Trophoblast cell (in vitro differentiated cells and primary cell): ENCODE data around the gene B3GLCT.

Source experiments
- DNase-seq, 2 donors: peaks; one replicate each; pipeline ENCODE4 v3.0.0-alpha.2; 2016
- H2AFZ ChIP-seq: 2 replicates; pipeline ENCODE4 v1.6.1; 2013; ENCODE audit warnings: low read length, moderate library complexity, mild to moderate bottlenecking; ENCODE audit not compliant: insufficient read depth, poor library complexity
- H2AK5ac ChIP-seq: 2 replicates; pipeline ENCODE4 v1.6.1; 2013; ENCODE audit warnings: mild to moderate bottlenecking, low read length
- H2BK120ac ChIP-seq: 2 replicates; pipeline ENCODE4 v1.6.1; 2013; ENCODE audit warnings: low read length, mild to moderate bottlenecking, moderate library complexity; ENCODE audit not compliant: insufficient read depth, poor library complexity
- H2BK12ac ChIP-seq: 2 replicates; pipeline ENCODE4 v1.6.1; 2013; ENCODE audit warnings: mild to moderate bottlenecking, low read length, moderate library complexity
- H2BK5ac ChIP-seq: 2 replicates; pipeline ENCODE4 v1.6.1; 2013; ENCODE audit warnings: low read length, low read depth, moderate library complexity, mild to moderate bottlenecking; ENCODE audit not compliant: poor library complexity
- H3K14ac ChIP-seq: 2 replicates; pipeline ENCODE4 v1.6.1; 2013; ENCODE audit warnings: mild to moderate bottlenecking, low read length
- H3K18ac ChIP-seq: 2 replicates; pipeline ENCODE4 v1.6.1; 2013; ENCODE audit warnings: mild to moderate bottlenecking, low read length
- H3K23ac ChIP-seq: 2 replicates; pipeline ENCODE4 v1.6.1; 2013; ENCODE audit warnings: low read length
- H3K27ac ChIP-seq: 2 replicates; pipeline ENCODE4 v1.5.1; 2013; ENCODE audit warnings: low read depth, mild to moderate bottlenecking, inconsistent platforms, low read length, moderate library complexity
- H3K27me3 ChIP-seq: 2 replicates; pipeline ENCODE4 v1.6.1; 2013; ENCODE audit warnings: inconsistent platforms, mild to moderate bottlenecking, low read length, moderate library complexity; ENCODE audit not compliant: insufficient read depth
- H3K36me3 ChIP-seq, 2 experiments: 1 replicate in 1 of 2; 2 replicates in 1 of 2; pipeline ENCODE4 v1.6.1; 2013; ENCODE audit warnings: low read length in 2 of 2, mild to moderate bottlenecking in 2 of 2, moderate library complexity in 1 of 2; ENCODE audit not compliant: insufficient read depth in 2 of 2, control insufficient read depth in 1 of 2
- H3K4ac ChIP-seq: 2 replicates; pipeline ENCODE4 v1.6.1; 2013; ENCODE audit warnings: low read depth, mild to moderate bottlenecking, low read length, moderate library complexity
- H3K4me1 ChIP-seq, 2 experiments: 1 replicate in 1 of 2; 2 replicates in 1 of 2; pipeline ENCODE4 v1.6.1; 2013; ENCODE audit warnings: low read length in 2 of 2, mild to moderate bottlenecking in 2 of 2, moderate library complexity in 1 of 2; ENCODE audit not compliant: insufficient read depth in 2 of 2, control insufficient read depth in 1 of 2
- H3K4me2 ChIP-seq: 2 replicates; pipeline ENCODE4 v1.6.1; 2013; ENCODE audit warnings: inconsistent platforms, mild to moderate bottlenecking, low read length, moderate library complexity
- H3K4me3 ChIP-seq: 2 replicates; pipeline ENCODE4 v1.5.1; 2013; ENCODE audit warnings: mild to moderate bottlenecking, low read depth, low read length, inconsistent platforms
- H3K79me1 ChIP-seq: one replicate; pipeline ENCODE4 v1.6.1; 2013; ENCODE audit warnings: low read length
- H3K79me2 ChIP-seq: 2 replicates; pipeline ENCODE4 v1.6.1; 2013; ENCODE audit warnings: low read length, mild to moderate bottlenecking; ENCODE audit not compliant: control insufficient read depth, insufficient read depth, poor library complexity
- H3K9ac ChIP-seq: 2 replicates; pipeline ENCODE4 v1.6.1; 2013; ENCODE audit warnings: mild to moderate bottlenecking, low read length
- H3K9me3 ChIP-seq: 2 replicates; pipeline ENCODE4 v1.6.1; 2013; ENCODE audit warnings: low read depth, mild to moderate bottlenecking, control low read depth, inconsistent platforms, low read length; ENCODE audit not compliant: insufficient read depth
- H4K12ac ChIP-seq: 2 replicates; pipeline ENCODE4 v1.6.1; 2013; ENCODE audit warnings: low read depth, mild to moderate bottlenecking, low read length, moderate library complexity
- H4K8ac ChIP-seq: 2 replicates; pipeline ENCODE4 v1.6.1; 2013; ENCODE audit warnings: low read depth, mild to moderate bottlenecking, low read length, moderate library complexity
- H4K91ac ChIP-seq: one replicate; pipeline ENCODE4 v1.6.1; 2013; ENCODE audit warnings: low read depth, mild to moderate bottlenecking, low read length, moderate library complexity
- WGBS: extraction: QIAGEN DNeasy Blood & Tissue Kit; methylation state at CpG from one replicate; pipeline ENCODE4 v1.1.7; 2013; ENCODE audit warnings: missing lambda C conversion rate; ENCODE audit not compliant: insufficient read length, insufficient coverage; ENCODE audit errors: extremely low coverage; 5-methylcytosine and 5-hydroxymethylcytosine counted together

B3GLCT gene

DNA sequence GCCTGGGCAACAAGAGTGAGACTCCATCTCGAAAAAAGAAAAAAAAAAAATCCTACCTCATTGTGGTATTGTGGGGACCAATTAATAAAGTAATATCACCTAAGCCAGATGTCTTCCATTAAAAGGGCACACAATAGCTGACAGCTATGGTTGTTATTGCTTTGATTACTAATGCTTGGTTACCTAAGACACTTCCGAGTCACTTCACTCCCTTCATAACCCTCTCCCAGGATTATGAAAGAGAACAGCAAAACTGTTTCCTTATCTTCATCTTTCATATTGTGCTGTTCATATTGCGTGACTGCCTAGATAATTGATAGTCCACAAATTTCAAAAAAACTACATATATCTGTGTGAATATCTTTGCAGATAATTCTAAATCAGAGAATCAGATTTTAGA is 27.8 kb upstream of the B3GLCT start:
- H3K79me2 ChIP-seq: no peaks in the 10 kb centered on the region
- no peak overlapping the region for H2BK12ac ChIP-seq
- H3K36me3 ChIP-seq: no peaks in the 10 kb centered on the region
- no peak overlapping the region for H3K4me3 ChIP-seq
- no peak overlapping the region for H3K4ac ChIP-seq
- no peak overlapping the region for H2AK5ac ChIP-seq
- no peak overlapping the region for H4K8ac ChIP-seq
- H3K27ac ChIP-seq: no peak overlapping the region
- no peak overlapping the region for H2BK5ac ChIP-seq
- no peak overlapping the region for H4K91ac ChIP-seq
- H3K79me1 ChIP-seq: no peaks in the 10 kb centered on the region
- H3K18ac ChIP-seq: no peak overlapping the region
- no peak overlapping the region for H3K23ac ChIP-seq
- DNase-seq: peak in 1 of 2 donors; percentile 55
- no peak overlapping the region for H3K9ac ChIP-seq
- no peak overlapping the region for H3K14ac ChIP-seq
- peaks cover 0 to 2% of the 10 kb centered on the region in 2 experiments for H3K4me1 ChIP-seq
- H3K27me3 ChIP-seq: no peaks in the 10 kb centered on the region
- H4K12ac ChIP-seq: no peak overlapping the region
- H2AFZ ChIP-seq: no peak overlapping the region
- H2BK120ac ChIP-seq: no peak overlapping the region
- no CpG with 5 or more reads among the region's 3 CpGs for WGBS
- no peaks in the 10 kb centered on the region for H3K9me3 ChIP-seq
- H3K4me2 ChIP-seq: no peak overlapping the region

DNA sequence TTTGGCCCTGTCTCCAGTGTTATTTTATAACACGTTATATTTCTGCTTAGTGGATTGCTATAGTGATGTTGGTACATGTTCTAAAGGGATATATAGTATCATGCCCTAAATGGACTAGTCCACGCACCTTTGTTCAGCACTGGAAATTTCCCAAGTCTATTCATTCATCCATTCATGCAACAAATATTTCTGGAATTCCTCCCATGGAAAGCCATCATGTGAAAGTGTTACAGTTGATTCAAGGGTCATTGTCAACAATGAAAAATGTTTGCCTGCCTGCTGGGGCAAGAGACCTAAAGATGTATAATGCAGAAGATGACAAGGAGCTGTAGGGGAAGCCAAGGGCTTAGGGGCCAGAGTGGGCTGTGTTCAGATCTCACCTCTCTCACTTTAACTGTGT is 27.2 kb upstream of the B3GLCT start:
- peak; percentile 51 to 85 for DNase-seq
- Histone ChIP-seq H3K27me3 (no peaks in the 10 kb centered on the region), H3K27ac (no peak overlapping the region), H4K91ac (no peak overlapping the region), H3K14ac (no peak overlapping the region), H3K4ac (no peak overlapping the region), H3K18ac (no peak overlapping the region), H3K79me1 (no peaks in the 10 kb centered on the region), H3K79me2 (no peaks in the 10 kb centered on the region), H4K8ac (no peak overlapping the region), H3K36me3 (no peaks in the 10 kb centered on the region), H3K9me3 (no peaks in the 10 kb centered on the region), H4K12ac (no peak overlapping the region), H2BK12ac (no peak overlapping the region), H3K4me2 (no peak overlapping the region), H3K23ac (no peak overlapping the region), H2BK5ac (no peak overlapping the region), H3K9ac (no peak overlapping the region), H2AK5ac (no peak overlapping the region), H3K4me1 (peaks cover 0 to 2% of the 10 kb centered on the region in 2 experiments), H2AFZ (no peak overlapping the region), H2BK120ac (no peak overlapping the region), H3K4me3 (no peak overlapping the region)
- WGBS: no CpG with 5 or more reads among the region's 2 CpGs

DNA sequence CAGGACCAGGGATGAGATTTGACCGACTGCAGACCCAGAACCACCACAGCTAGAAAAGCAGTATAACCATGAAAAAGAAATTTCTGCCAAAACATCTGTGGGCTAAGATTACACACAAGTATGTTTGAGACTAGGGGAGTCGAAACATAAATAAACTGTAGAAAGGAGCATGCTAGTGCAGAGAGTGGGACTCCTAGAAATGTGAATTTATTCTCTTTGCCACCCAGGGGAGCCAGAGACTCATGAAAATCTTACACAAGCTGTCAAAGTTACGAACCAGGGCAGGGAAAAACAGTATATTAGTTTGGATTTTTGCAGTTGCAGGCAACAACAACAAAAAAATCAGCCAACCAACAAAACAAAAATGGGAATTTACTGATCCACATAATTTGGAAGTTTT is 25.8 kb upstream of the B3GLCT start:
- H3K4me2 ChIP-seq: no peak overlapping the region
- no peak overlapping the region for H2AFZ ChIP-seq
- H3K79me1 ChIP-seq: no peaks in the 10 kb centered on the region
- WGBS: no CpG with 5 or more reads among the region's 3 CpGs
- no peak overlapping the region for H4K91ac ChIP-seq
- H3K23ac ChIP-seq: no peak overlapping the region
- H3K27me3 ChIP-seq: no peaks in the 10 kb centered on the region
- no peak overlapping the region for H3K4ac ChIP-seq
- H2AK5ac ChIP-seq: no peak overlapping the region
- no peak overlapping the region for H3K9ac ChIP-seq
- no peak overlapping the region for H4K12ac ChIP-seq
- no peak overlapping the region for H3K27ac ChIP-seq
- H3K9me3 ChIP-seq: no peaks in the 10 kb centered on the region
- no peak overlapping the region for H4K8ac ChIP-seq
- no peak overlapping the region for H2BK120ac ChIP-seq
- H3K4me3 ChIP-seq: no peak overlapping the region
- H3K14ac ChIP-seq: no peak overlapping the region
- DNase-seq: no peak
- peaks cover 0 to 2% of the 10 kb centered on the region in 2 experiments for H3K4me1 ChIP-seq
- no peaks in the 10 kb centered on the region for H3K79me2 ChIP-seq
- no peaks in the 10 kb centered on the region for H3K36me3 ChIP-seq
- no peak overlapping the region for H3K18ac ChIP-seq
- no peak overlapping the region for H2BK12ac ChIP-seq
- H2BK5ac ChIP-seq: no peak overlapping the region

DNA sequence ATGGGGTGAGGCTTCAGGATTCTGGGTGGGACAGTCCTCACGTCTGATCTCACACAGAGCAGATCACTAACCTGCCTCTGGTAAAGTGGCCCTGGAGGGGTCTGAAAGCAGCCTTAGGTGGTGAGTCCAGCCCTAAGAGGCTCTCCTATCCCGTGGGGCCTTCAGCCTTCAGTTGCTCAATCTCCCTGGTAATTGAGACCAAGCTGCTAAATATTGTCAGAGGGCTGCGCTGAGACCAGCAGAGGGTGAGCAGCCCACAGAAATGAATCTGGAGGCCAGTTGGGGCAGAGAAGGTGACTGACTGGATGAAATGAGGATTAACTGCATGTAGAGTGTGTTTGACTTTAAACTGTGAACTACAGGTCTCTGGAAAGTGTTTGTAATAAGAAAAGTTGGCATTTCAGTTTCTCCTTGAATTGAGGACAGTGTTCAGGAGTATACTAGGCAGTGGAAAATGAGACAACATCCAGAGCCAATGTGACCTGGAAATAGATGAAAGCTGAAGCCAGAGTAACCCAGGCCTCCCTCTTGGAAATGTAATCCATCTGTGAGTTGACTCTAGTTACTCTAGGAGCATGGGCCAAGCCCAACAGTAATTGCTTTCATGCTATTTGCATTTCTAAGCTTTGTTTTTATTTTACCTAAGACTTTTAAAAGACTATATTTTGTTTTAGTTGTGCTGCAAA is 23.8 kb upstream of the B3GLCT start:
- H3K4me2 ChIP-seq: no peak overlapping the region

More for the DNA sequence above, 23.8 kb upstream of the B3GLCT start:
- no peaks in the 10 kb centered on the region for H3K36me3 ChIP-seq
- no peak for DNase-seq
- H2BK12ac ChIP-seq: no peak overlapping the region
- no CpG with 5 or more reads among the region's 3 CpGs for WGBS
- no peak overlapping the region for H2AFZ ChIP-seq
- H3K27ac ChIP-seq: no peak overlapping the region
- no peak overlapping the region for H4K12ac ChIP-seq
- no peak overlapping the region for H3K23ac ChIP-seq
- H3K18ac ChIP-seq: no peak overlapping the region
- H2BK5ac ChIP-seq: no peak overlapping the region
- H3K27me3 ChIP-seq: no peaks in the 10 kb centered on the region
- no peak overlapping the region for H2AK5ac ChIP-seq
- no peak overlapping the region for H4K91ac ChIP-seq
- no peak overlapping the region for H3K4ac ChIP-seq
- no peak overlapping the region for H3K9ac ChIP-seq
- H3K4me3 ChIP-seq: no peak overlapping the region
- H3K14ac ChIP-seq: no peak overlapping the region
- peaks cover 0 to 2% of the 10 kb centered on the region in 2 experiments for H3K4me1 ChIP-seq
- H3K79me1 ChIP-seq: no peaks in the 10 kb centered on the region
- H3K9me3 ChIP-seq: no peaks in the 10 kb centered on the region
- H4K8ac ChIP-seq: no peak overlapping the region
- no peaks in the 10 kb centered on the region for H3K79me2 ChIP-seq
- H2BK120ac ChIP-seq: no peak overlapping the region
